H9 (cell line): Measurements from ENCODE around the gene SLC4A3. TPM values are rescaled to one million over a fixed set of nuclear protein-coding genes. Genes with fewer than 3 reads are reported as not detected.

Experiments used
- DNase-seq: peaks from one replicate; pipeline ENCODE4 v3.0.0-alpha.2; 2017
- H2AFZ ChIP-seq: one replicate; pipeline ENCODE4 v1.6.1; 2013; ENCODE audit warnings: mild to moderate bottlenecking, low read length, control low read depth, moderate library complexity
- H2AK5ac ChIP-seq: 2 replicates; pipeline ENCODE4 v1.6.1; 2013; ENCODE audit warnings: low read length, control low read depth, mixed read lengths; ENCODE audit not compliant: insufficient read length
- H2BK120ac ChIP-seq: one replicate; pipeline ENCODE4 v1.6.1; 2013; ENCODE audit warnings: low read depth, mild to moderate bottlenecking, low read length, control low read depth, inconsistent platforms; ENCODE audit not compliant: poor library complexity, severe bottlenecking
- H2BK12ac ChIP-seq: 2 replicates; pipeline ENCODE4 v1.6.1; 2013; ENCODE audit warnings: low read length, control low read depth, mixed read lengths, low read depth; ENCODE audit not compliant: insufficient read length
- H2BK15ac ChIP-seq: 2 replicates; pipeline ENCODE4 v1.6.1; 2013; ENCODE audit warnings: low read depth, low read length, control low read depth
- H2BK20ac ChIP-seq: one replicate; pipeline ENCODE4 v1.6.1; 2013; ENCODE audit warnings: low read depth, mild to moderate bottlenecking, low read length, control low read depth, inconsistent platforms; ENCODE audit not compliant: poor library complexity, severe bottlenecking
- H2BK5ac ChIP-seq: 2 replicates; pipeline ENCODE4 v1.6.1; 2013; ENCODE audit warnings: low read length, control low read depth, mixed read lengths; ENCODE audit not compliant: insufficient read length
- H3K14ac ChIP-seq: 2 replicates; pipeline ENCODE4 v1.6.1; 2013; ENCODE audit warnings: low read length, control low read depth; ENCODE audit not compliant: insufficient read depth
- H3K18ac ChIP-seq: 2 replicates; pipeline ENCODE4 v1.6.1; 2013; ENCODE audit warnings: low read depth, mild to moderate bottlenecking, mixed read lengths, low read length, control low read depth; ENCODE audit not compliant: insufficient read length
- H3K23ac ChIP-seq: 2 replicates; pipeline ENCODE4 v1.6.1; 2013; ENCODE audit warnings: low read length, control low read depth, mixed read lengths, low read depth; ENCODE audit not compliant: insufficient read length
- H3K23me2 ChIP-seq: 2 replicates; pipeline ENCODE4 v1.6.1; 2013; ENCODE audit warnings: low read depth, mild to moderate bottlenecking, mixed read lengths, low read length, control low read depth; ENCODE audit not compliant: insufficient read length, poor library complexity, severe bottlenecking
- H3K27ac ChIP-seq: 2 replicates; pipeline ENCODE4 v1.5.1; 2013; ENCODE audit warnings: low read length, control low read depth, mixed read lengths, low read depth; ENCODE audit not compliant: insufficient read length
- H3K27me3 ChIP-seq: 2 replicates; pipeline ENCODE4 v1.6.1; 2013; ENCODE audit warnings: low read length, control low read depth, inconsistent platforms; ENCODE audit not compliant: insufficient read depth
- H3K4ac ChIP-seq: 2 replicates; pipeline ENCODE4 v1.6.1; 2013; ENCODE audit warnings: low read depth, mild to moderate bottlenecking, control low read depth, inconsistent platforms, low read length, moderate library complexity
- H3K4me1 ChIP-seq: 2 replicates; pipeline ENCODE4 v1.6.1; 2013; ENCODE audit warnings: low read length, control low read depth, inconsistent platforms; ENCODE audit not compliant: insufficient read depth
- H3K4me2 ChIP-seq: 2 replicates; pipeline ENCODE4 v1.6.1; 2013; ENCODE audit warnings: low read length, control low read depth, mixed read lengths; ENCODE audit not compliant: insufficient read length, insufficient read depth
- H3K56ac ChIP-seq: 2 replicates; pipeline ENCODE4 v1.6.1; 2013; ENCODE audit warnings: low read depth, mild to moderate bottlenecking, mixed read lengths, low read length, control low read depth; ENCODE audit not compliant: insufficient read length
- H3K79me1 ChIP-seq: 2 replicates; pipeline ENCODE4 v1.6.1; 2013; ENCODE audit warnings: low read depth, mild to moderate bottlenecking, moderate library complexity, low read length, control low read depth, inconsistent platforms; ENCODE audit not compliant: insufficient read depth, poor library complexity, severe bottlenecking
- H3K79me2 ChIP-seq: 2 replicates; pipeline ENCODE4 v1.6.1; 2013; ENCODE audit warnings: low read length, control low read depth, inconsistent platforms; ENCODE audit not compliant: insufficient read depth
- H3K9ac ChIP-seq: 2 replicates; pipeline ENCODE4 v1.6.1; 2013; ENCODE audit warnings: low read length, control low read depth, mixed read lengths; ENCODE audit not compliant: insufficient read length; ENCODE audit errors: extremely low read depth
- H3K9me3 ChIP-seq: one replicate; pipeline ENCODE4 v1.6.1; 2013; ENCODE audit warnings: low read depth, low read length, inconsistent platforms; ENCODE audit not compliant: control insufficient read depth
- H3T11ph ChIP-seq: one replicate; pipeline ENCODE4 v1.6.1; 2013; ENCODE audit warnings: mild to moderate bottlenecking, low read length, control low read depth, inconsistent platforms
- H4K20me1 ChIP-seq: one replicate; pipeline ENCODE4 v1.6.1; 2013; ENCODE audit not compliant: control insufficient read depth, insufficient read length, insufficient read depth
- H4K5ac ChIP-seq: 2 replicates; pipeline ENCODE4 v1.6.1; 2013; ENCODE audit warnings: low read depth, mild to moderate bottlenecking, mixed read lengths, low read length, control low read depth; ENCODE audit not compliant: insufficient read length
- H4K8ac ChIP-seq: replicated peaks from 2 replicates; pipeline ENCODE4 v1.6.1; 2013; ENCODE audit warnings: low read length, control low read depth, mixed read lengths, low read depth; ENCODE audit not compliant: insufficient read length
- H4K91ac ChIP-seq: 2 replicates; pipeline ENCODE4 v1.6.1; 2013; ENCODE audit warnings: low read depth, mild to moderate bottlenecking, moderate library complexity, mixed read lengths, low read length, control low read depth; ENCODE audit not compliant: insufficient read length
- H3K27ac Mint-ChIP-seq, 3 experiments: 2 replicates in 2 of 3; 3 replicates in 1 of 3; pipeline ENCODE4 v1.8.0; 2020 to 2021; ENCODE audit warnings: mixed read lengths in 3 of 3, mild to moderate bottlenecking in 1 of 3, moderate library complexity in 1 of 3
- H3K27me3 Mint-ChIP-seq: 2 replicates; pipeline ENCODE4 v1.8.0; 2021; ENCODE audit warnings: low read depth, mild to moderate bottlenecking, moderate library complexity, mixed read lengths
- H3K36me3 Mint-ChIP-seq, 3 experiments: 2 replicates in 2 of 3; 3 replicates in 1 of 3; pipeline ENCODE4 v1.8.0; 2020 to 2021; ENCODE audit warnings: low read depth in 3 of 3, mixed read lengths in 3 of 3; ENCODE audit not compliant: insufficient read depth in 1 of 3
- H3K4me1 Mint-ChIP-seq, 2 experiments: 2 replicates each; pipeline ENCODE4 v1.8.0; 2020; ENCODE audit warnings: mixed read lengths in 2 of 2
- H3K4me3 Mint-ChIP-seq, 2 experiments: 2 replicates in 1 of 2; 3 replicates in 1 of 2; pipeline ENCODE4 v1.8.0; 2020 to 2021; ENCODE audit warnings: mild to moderate bottlenecking in 2 of 2, mixed read lengths in 2 of 2, moderate library complexity in 1 of 2
- H3K9me3 Mint-ChIP-seq, 2 experiments: 2 replicates in 1 of 2; 3 replicates in 1 of 2; pipeline ENCODE4 v1.8.0; 2020; ENCODE audit warnings: mild to moderate bottlenecking in 2 of 2, mixed read lengths in 2 of 2, moderate library complexity in 1 of 2
- WGBS: extraction: QIAGEN DNeasy Blood & Tissue Kit; methylation state at CpG from one replicate; pipeline ENCODE4 v1.1.7; 2013; ENCODE audit warnings: missing lambda C conversion rate, low lambda C conversion rate, mixed read lengths; ENCODE audit not compliant: insufficient read length; ENCODE audit errors: extremely low coverage; 5-methylcytosine and 5-hydroxymethylcytosine counted together
- total RNA-seq: library from RNA; stranded (reverse); gene quantifications from 2 replicates; pipeline ENCODE4 v1.2.1, GENCODE V29; 2021
- TF ChIP-seq, protein P1 (sequence below): fragments of 200-600 bp; sonication (generic); conservative IDR thresholded peaks from 3 replicates; pipeline ENCODE4 v1.8.0; 2021; ENCODE audit warnings: antibody characterized with exemption, mild to moderate bottlenecking

SLC4A3 gene
- total RNA-seq, 1 experiment from 2014 or later = 11.1 TPM

DNA sequence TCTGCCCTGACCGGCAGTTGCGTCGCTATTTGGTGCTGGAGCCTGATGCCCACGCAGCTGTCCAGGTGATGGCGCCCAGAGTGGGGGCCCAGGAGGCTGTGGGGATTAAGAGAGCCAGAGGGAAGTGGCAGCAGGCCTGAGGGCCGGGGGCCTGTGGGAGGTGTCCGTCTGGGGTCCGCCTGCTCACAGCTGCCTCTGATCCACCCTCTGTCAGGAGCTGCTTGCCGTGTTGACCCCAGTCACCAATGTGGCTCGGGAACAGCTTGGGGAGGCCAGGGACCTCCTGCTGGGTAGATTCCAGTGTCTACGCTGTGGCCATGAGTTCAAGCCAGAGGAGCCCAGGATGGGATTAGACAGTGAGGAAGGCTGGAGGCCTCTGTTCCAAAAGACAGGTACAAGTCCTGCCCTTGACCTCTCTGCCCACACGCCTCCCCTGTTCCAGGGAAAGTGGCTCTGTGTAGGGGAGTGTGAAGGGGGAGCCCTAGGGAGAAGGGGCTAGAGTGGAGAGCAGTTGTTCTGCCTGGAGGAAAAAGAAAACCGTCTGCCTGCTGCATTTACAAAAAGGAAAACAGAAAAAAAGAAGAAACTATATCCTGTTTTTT, 18.2 kb upstream of the SLC4A3 start:
- Mint-ChIP-seq H3K27me3 (no peaks in the 10 kb centered on the region), H3K9me3 (no peaks in the 10 kb centered on the region), H3K27ac (no peak overlapping the region), H3K4me3 (no peak overlapping the region), H3K4me1 (peaks cover 2 to 3% of the 10 kb centered on the region in 2 experiments; a peak in 2 of 4 replicates), H3K36me3 (peaks cover 9 to 45% (median 28%) of the 10 kb centered on the region in 3 experiments; a peak in 6 of 7 replicates)
- H2AFZ ChIP-seq = no peak overlapping the region
- H2BK5ac ChIP-seq = no peak overlapping the region
- no peak overlapping the region for H4K91ac ChIP-seq
- H3K27ac ChIP-seq = no peak overlapping the region
- no peak overlapping the region for H3K4ac ChIP-seq
- WGBS = no CpG with 5 or more reads among the region's 13 CpGs
- H3K56ac ChIP-seq = no peak overlapping the region
- H3K23me2 ChIP-seq = no peaks in the 10 kb centered on the region
- H3K79me1 ChIP-seq = no peaks in the 10 kb centered on the region
- no peak overlapping the region for H2AK5ac ChIP-seq
- no peaks in the 10 kb centered on the region for H3K27me3 ChIP-seq
- no peak overlapping the region for H3K18ac ChIP-seq
- H3K14ac ChIP-seq = no peak overlapping the region
- no peaks in the 10 kb centered on the region for H4K20me1 ChIP-seq
- H2BK12ac ChIP-seq = no peak overlapping the region
- no peak overlapping the region for H3K23ac ChIP-seq
- no peak overlapping the region for H4K5ac ChIP-seq
- no peak overlapping the region for H3K9ac ChIP-seq
- no peaks in the 10 kb centered on the region for H3K79me2 ChIP-seq
- no peak overlapping the region for H4K8ac ChIP-seq
- TF ChIP-seq, protein P1, sequence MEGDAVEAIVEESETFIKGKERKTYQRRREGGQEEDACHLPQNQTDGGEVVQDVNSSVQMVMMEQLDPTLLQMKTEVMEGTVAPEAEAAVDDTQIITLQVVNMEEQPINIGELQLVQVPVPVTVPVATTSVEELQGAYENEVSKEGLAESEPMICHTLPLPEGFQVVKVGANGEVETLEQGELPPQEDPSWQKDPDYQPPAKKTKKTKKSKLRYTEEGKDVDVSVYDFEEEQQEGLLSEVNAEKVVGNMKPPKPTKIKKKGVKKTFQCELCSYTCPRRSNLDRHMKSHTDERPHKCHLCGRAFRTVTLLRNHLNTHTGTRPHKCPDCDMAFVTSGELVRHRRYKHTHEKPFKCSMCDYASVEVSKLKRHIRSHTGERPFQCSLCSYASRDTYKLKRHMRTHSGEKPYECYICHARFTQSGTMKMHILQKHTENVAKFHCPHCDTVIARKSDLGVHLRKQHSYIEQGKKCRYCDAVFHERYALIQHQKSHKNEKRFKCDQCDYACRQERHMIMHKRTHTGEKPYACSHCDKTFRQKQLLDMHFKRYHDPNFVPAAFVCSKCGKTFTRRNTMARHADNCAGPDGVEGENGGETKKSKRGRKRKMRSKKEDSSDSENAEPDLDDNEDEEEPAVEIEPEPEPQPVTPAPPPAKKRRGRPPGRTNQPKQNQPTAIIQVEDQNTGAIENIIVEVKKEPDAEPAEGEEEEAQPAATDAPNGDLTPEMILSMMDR = no peak
- no peak overlapping the region for H2BK15ac ChIP-seq
- H3K4me1 ChIP-seq = no peaks in the 10 kb centered on the region
- H2BK20ac ChIP-seq = no peak overlapping the region
- no peak overlapping the region for H3K4me2 ChIP-seq
- H3T11ph ChIP-seq = no peak overlapping the region
- H2BK120ac ChIP-seq = no peak overlapping the region
- H3K9me3 ChIP-seq = no peaks in the 10 kb centered on the region
- no peak for DNase-seq
